ENCODE results near the gene PA2G4. TPM values are rescaled to one million over a fixed set of nuclear protein-coding genes. Genes with fewer than 3 reads are reported as not detected.
A peak's percentile ranks its signal among the peaks of the same experiment; 100 is the strongest.

PA2G4 gene
- total and polyA plus RNA-seq, 10 of the 15 experiments (the other 5 are each of a cell fraction or from before 2014, with no cell fraction given), result 148 to 514 (median 406) TPM

- TF ChIP-seq ZNF207 (IDR thresholded peaks at IDR 0.05; ENCODE audit: borderline replicate concordance) (no peak; the same call in 1 of the 2 replicates), ZNF24 (IDR thresholded peaks at IDR 0.05) (no peak), SIX5 (IDR thresholded peaks at IDR 0.05; ENCODE audit: low read depth, low read length, severe bottlenecking) (no peak), FOS (IDR thresholded peaks at IDR 0.05; ENCODE audit: borderline replicate concordance, extremely low read depth, insufficient read length) (no peak), CHD2 (IDR thresholded peaks at IDR 0.05; ENCODE audit: borderline replicate concordance, low read depth, low read length) (no peak), RAD51 (IDR thresholded peaks at IDR 0.05) (peak; percentile 90), MXI1 (IDR thresholded peaks at IDR 0.05; ENCODE audit: low read depth, low read length) (peak; percentile 91), USF1 (IDR thresholded peaks at IDR 0.05; ENCODE audit: borderline replicate concordance, extremely low read length, insufficient read depth, low read depth, low read length) (peak; percentile 73), BACH1 (IDR thresholded peaks at IDR 0.05; ENCODE audit: borderline replicate concordance) (no peak), TCF7 (IDR thresholded peaks at IDR 0.05; ENCODE audit: borderline replicate concordance) (no peak), E2F8 (IDR thresholded peaks at IDR 0.05; ENCODE audit: low read depth, partially characterized antibody) (no peak), MYC (IDR thresholded peaks at IDR 0.05; ENCODE audit: insufficient read depth, insufficient read length, insufficient replicate concordance, low read length, severe bottlenecking) (peak; percentile 43), NR2C2 (IDR thresholded peaks at IDR 0.05; ENCODE audit: borderline replicate concordance, control insufficient read depth, insufficient read length, low read depth) (no peak), EED (IDR thresholded peaks at IDR 0.05; ENCODE audit: low read depth) (no peak), MYB (IDR thresholded peaks at IDR 0.05; ENCODE audit: borderline replicate concordance, low read depth, low read length) (no peak), HDGF (IDR thresholded peaks at IDR 0.05) (no peak), CREM (IDR thresholded peaks at IDR 0.05; ENCODE audit: low read depth) (no peak), ZSCAN29 (IDR thresholded peaks at IDR 0.05) (no peak), DPF2 (IDR thresholded peaks at IDR 0.05) (no peak), ZBTB11 (CRISPR knock-in tag; IDR thresholded peaks at IDR 0.05) (no peak), HDAC6 (IDR thresholded peaks at IDR 0.05; ENCODE audit: unreplicated experiment) (no peak), BCL11A (IDR thresholded peaks at IDR 0.05; ENCODE audit: low read depth, low read length) (no peak), SMAD5 (IDR thresholded peaks at IDR 0.05; ENCODE audit: low read depth) (no peak), POLR2AphosphoS2 (IDR thresholded peaks at IDR 0.05; ENCODE audit: low read depth, low read length) (no peak), POLR2A (IDR thresholded peaks at IDR 0.05; ENCODE audit: low read depth, low read length) (no peak)
Observed at GRCh38 chr12:56119361-56119796, 15.0 kb downstream of the PA2G4 start (continued).
